Transverse colon (tissue), 3 donors: ENCODE measurements around the gene S100A7.

Experiments used
- POLR2A ChIP-seq: fragments of 450-650 bp; IDR thresholded peaks from one replicate; pipeline ENCODE4 v1.6.1; 2016; ENCODE audit warnings: antibody characterized with exemption, mild to moderate bottlenecking, moderate library complexity
- TF ChIP-seq, protein P1 (sequence below), 5 experiments: fragments of 200-600 bp in 3 of 5; fragments of 450-650 bp in 2 of 5; sonication (generic) in 3 of 5; IDR thresholded peaks; 1 replicate in 2 of 5; 2 replicates in 3 of 5; pipeline ENCODE4 v1.5.1; 2016 to 2017; ENCODE audit warnings: antibody characterized with exemption in 5 of 5, inconsistent platforms in 3 of 5, mild to moderate bottlenecking in 2 of 5, moderate library complexity in 1 of 5

DNA sequence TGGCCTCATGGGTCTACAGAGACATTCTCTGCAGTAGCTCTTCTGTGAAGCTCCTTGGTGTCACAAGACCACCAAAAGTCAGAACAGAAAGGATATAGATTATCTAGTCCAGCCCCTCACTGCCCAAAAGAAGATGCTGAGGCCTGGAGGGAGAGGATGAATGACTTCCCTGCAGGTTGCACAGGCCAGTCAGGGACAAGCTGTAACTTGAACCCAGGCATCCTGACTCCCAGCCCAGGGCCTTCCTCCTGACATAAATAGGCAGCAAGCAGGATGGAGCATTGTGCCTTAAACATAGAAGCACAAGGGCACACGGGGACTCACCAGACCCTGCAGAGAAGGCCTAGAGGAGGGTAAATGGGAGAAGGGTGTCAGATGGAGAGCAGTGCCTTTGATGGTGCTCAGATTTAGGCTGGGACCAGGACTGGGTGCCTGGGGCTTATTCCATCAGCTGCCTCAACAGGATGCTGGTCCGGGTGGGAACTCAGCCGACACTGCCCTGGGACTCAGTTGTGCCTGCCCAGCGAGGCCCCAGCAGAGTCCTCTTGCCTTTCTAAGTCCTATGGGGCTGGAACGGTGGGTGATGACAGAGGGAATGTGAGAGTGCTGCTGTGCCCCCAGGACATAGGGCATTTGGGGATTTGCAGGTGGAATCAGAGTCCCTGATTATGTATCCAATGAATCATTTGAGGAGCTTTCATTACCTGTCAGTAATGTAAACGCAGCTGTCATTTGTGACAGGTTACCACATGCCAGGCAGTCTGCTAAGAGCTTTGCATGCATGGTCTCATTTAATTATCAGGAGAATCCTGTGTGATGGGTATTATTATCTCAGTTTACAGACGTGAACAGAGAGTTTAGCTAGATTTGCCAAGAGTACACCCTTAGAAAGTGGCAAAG lies 30.9 kb downstream of the S100A7 start:
- TF ChIP-seq POLR2A, result no peak
- TF ChIP-seq, protein P1, sequence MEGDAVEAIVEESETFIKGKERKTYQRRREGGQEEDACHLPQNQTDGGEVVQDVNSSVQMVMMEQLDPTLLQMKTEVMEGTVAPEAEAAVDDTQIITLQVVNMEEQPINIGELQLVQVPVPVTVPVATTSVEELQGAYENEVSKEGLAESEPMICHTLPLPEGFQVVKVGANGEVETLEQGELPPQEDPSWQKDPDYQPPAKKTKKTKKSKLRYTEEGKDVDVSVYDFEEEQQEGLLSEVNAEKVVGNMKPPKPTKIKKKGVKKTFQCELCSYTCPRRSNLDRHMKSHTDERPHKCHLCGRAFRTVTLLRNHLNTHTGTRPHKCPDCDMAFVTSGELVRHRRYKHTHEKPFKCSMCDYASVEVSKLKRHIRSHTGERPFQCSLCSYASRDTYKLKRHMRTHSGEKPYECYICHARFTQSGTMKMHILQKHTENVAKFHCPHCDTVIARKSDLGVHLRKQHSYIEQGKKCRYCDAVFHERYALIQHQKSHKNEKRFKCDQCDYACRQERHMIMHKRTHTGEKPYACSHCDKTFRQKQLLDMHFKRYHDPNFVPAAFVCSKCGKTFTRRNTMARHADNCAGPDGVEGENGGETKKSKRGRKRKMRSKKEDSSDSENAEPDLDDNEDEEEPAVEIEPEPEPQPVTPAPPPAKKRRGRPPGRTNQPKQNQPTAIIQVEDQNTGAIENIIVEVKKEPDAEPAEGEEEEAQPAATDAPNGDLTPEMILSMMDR (IDR thresholded peaks at IDR 0.05), result no peak
